Esophagus muscularis mucosa (tissue), 4 donors: ENCODE data around the gene USP2. TPM values are rescaled to one million over a fixed set of nuclear protein-coding genes. Genes with fewer than 3 reads are reported as not detected.

Experiments
- DNase-seq: peaks from one replicate; pipeline ENCODE4 v3.0.0-alpha.2; 2017; ENCODE audit errors: extremely low spot score
- H3K27ac ChIP-seq, 4 donors: fragments of 200-600 bp; sonication (generic); replicated peaks in 1 of 4; 1 replicate in 3 of 4; 2 replicates in 1 of 4; pipeline ENCODE4 v1.5.1; 2016 to 2019; ENCODE audit warnings: mild to moderate bottlenecking in 1 of 4
- H3K27me3 ChIP-seq, 4 donors: fragments of 200-600 bp; sonication (generic); one replicate each; pipeline versions ENCODE4 v1.5.1 to v1.6.0; 2016 to 2019
- H3K36me3 ChIP-seq, 4 donors: fragments of 200-600 bp; sonication (generic); one replicate each; pipeline ENCODE4 v1.5.1; 2016 to 2019
- H3K4me1 ChIP-seq, 4 donors: fragments of 200-600 bp; sonication (generic); one replicate each; pipeline ENCODE4 v1.5.1; 2016 to 2019
- H3K4me3 ChIP-seq, 4 donors: fragments of 200-600 bp; sonication (generic); 1 replicate in 2 of 4; 2 replicates in 2 of 4; pipeline ENCODE4 v1.5.1; 2016 to 2019; ENCODE audit warnings: mild to moderate bottlenecking in 4 of 4, moderate library complexity in 1 of 4
- H3K9me3 ChIP-seq, 4 donors: fragments of 200-600 bp; sonication (generic); 1 replicate in 3 of 4; 2 replicates in 1 of 4; pipeline ENCODE4 v1.5.1; 2016 to 2019
- EP300 ChIP-seq: sonication (generic); formaldehyde crosslinking; IDR thresholded peaks from one replicate; pipeline ENCODE4 v1.6.1; 2017; ENCODE audit warnings: antibody characterized with exemption
- POLR2A ChIP-seq: fragments of 450-650 bp; IDR thresholded peaks from one replicate; pipeline ENCODE4 v1.6.1; 2017; ENCODE audit warnings: antibody characterized with exemption, moderate library complexity, mild to moderate bottlenecking, low read depth
- POLR2AphosphoS5 ChIP-seq, 2 donors: sonication (generic); formaldehyde crosslinking; IDR thresholded peaks; one replicate each; pipeline ENCODE4 v1.6.1; 2017; ENCODE audit warnings: antibody characterized with exemption in 2 of 2
- WGBS: methylation state at CpG from one replicate; pipeline ENCODE4 v1.1.5; 2018; 5-methylcytosine and 5-hydroxymethylcytosine counted together
- intact Hi-C: fragments of 100-400 bp; cut with DNase I; formaldehyde crosslinking; loops from one replicate; pipeline ENCODE4 v1.15.1; 2023
- total RNA-seq, 4 donors: library from RNA; depleted of rRNA; stranded (reverse); fragments of >200 nt; gene quantifications; one replicate each; pipeline versions ENCODE4 v1.1.0 to v1.2.1, GENCODE V29; 2016
- TF ChIP-seq, protein P1 (sequence below), 3 experiments: fragments of 200-600 bp in 2 of 3; fragments of 450-650 bp in 1 of 3; sonication (generic) in 2 of 3; IDR thresholded peaks; one replicate each; pipeline ENCODE4 v1.5.1; 2017 to 2019; ENCODE audit warnings: antibody characterized with exemption in 3 of 3, mild to moderate bottlenecking in 2 of 3, moderate library complexity in 1 of 3

The USP2 gene
- total RNA-seq, 4 donors from 2014 or later: 4.6 to 9.9 (median 6.1) TPM

DNA sequence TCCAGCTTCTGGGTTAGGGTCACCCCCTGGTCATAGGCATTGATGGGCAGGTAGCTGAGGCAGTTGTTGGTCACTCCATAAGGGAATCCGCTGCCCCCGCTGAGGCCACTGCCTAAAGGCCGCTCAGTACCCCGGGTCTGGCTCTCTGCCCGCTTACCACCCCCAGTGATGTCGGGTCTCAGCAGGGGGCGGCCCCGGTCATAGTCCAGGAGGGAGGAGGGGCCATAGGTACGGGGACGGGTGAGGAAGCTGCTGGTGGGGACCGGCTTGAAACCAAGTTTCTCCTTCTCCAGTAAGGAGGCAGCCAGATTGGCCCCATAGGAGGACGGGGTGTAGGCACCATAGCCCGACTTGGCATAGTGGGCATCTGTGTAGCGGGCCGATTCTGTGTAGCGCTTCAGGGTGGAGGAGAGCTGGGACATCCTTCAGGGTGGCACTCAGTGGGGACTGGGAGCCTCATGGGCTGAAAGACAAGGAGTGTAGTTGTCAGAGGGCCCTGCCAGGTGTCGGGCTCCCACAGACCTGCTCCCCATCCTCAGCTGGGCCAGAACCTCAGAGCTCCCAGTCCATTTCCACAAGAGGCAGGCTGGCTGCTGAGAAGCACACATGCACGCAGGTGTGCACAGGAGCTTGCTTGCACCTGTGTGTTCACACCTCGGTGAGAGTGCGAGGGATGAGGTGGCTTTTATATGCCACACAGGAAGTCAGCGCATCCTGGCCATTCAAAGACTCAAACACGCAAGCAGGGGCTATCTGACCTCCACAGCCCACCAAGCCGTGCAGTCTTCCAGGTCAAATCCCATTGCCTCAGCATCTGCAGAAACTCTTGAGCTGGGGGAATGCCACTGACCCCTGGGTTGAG is 8.2 kb downstream of the USP2 start:
- Histone ChIP-seq H3K9me3 (no peaks in the 10 kb centered on the region), H3K27ac (peak overlapping the region in 3 of 4 donors; percentile 83 to 93 (median 89)), H3K4me3 (no peak overlapping the region), H3K36me3 (peaks cover 0 to 4% (median 0%) of the 10 kb centered on the region in 4 donors), H3K4me1 (peaks cover 80 to 94% (median 88%) of the 10 kb centered on the region in 4 donors), H3K27me3 (no peaks in the 10 kb centered on the region)
- intact Hi-C loops: no loop called here
- TF ChIP-seq, protein P1, sequence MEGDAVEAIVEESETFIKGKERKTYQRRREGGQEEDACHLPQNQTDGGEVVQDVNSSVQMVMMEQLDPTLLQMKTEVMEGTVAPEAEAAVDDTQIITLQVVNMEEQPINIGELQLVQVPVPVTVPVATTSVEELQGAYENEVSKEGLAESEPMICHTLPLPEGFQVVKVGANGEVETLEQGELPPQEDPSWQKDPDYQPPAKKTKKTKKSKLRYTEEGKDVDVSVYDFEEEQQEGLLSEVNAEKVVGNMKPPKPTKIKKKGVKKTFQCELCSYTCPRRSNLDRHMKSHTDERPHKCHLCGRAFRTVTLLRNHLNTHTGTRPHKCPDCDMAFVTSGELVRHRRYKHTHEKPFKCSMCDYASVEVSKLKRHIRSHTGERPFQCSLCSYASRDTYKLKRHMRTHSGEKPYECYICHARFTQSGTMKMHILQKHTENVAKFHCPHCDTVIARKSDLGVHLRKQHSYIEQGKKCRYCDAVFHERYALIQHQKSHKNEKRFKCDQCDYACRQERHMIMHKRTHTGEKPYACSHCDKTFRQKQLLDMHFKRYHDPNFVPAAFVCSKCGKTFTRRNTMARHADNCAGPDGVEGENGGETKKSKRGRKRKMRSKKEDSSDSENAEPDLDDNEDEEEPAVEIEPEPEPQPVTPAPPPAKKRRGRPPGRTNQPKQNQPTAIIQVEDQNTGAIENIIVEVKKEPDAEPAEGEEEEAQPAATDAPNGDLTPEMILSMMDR (IDR thresholded peaks at IDR 0.05): no peak
- TF ChIP-seq POLR2A (no peak), POLR2AphosphoS5 (IDR thresholded peaks at IDR 0.05) (no peak), EP300 (no peak)
- WGBS: 78% methylated on average over 15 of the region's 23 CpGs
- DNase-seq: no peak

DNA sequence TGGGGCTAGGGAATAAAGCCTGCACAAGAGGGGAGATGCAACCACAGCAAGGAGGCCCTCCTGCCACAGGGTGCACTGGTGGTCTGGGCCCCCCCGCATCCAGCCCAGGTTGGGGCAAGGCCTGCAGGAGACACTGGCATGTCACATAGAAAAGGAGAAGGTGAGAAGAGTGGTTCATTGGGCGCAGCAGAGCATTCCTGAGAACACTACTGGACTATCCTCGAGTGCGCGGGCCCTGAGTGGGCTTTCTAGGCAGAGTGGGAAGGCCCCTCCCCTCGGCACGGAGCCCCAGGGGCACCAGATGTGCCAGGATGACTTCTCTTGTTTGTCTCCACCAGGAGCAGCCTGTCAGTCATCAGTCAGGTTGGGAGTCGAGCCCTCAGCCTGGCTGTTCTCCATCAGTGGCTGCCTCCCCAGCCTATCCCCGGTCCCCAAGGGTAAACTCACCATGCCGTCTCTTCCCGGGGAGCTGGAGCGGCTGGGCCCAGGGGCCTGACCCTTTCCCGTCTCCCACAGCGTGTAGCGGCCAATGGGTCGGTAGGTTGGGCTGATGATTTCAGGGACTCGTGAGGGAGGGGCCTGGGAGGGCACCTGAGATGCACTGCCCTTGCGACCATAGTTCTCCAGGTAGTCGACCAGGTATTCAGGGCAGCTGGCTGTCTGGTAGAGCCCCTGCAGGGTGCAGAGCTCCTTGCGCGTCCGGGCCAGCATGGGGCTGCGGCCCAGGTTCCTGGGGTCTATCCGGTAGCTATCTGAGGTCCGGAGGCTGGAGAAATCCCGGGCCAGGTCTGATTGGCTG is 9.0 kb downstream of the USP2 start:
- no peak overlapping the region for H3K4me3 ChIP-seq
- H3K27ac ChIP-seq: peak overlapping the region; percentile 91 to 95 (median 94)
- peaks cover 0 to 4% (median 0%) of the 10 kb centered on the region in 4 donors for H3K36me3 ChIP-seq
- no peaks in the 10 kb centered on the region for H3K27me3 ChIP-seq
- no peaks in the 10 kb centered on the region for H3K9me3 ChIP-seq
- intact Hi-C loops: no loop called here
- 100% methylated on average over 2 of the region's 26 CpGs for WGBS
- H3K4me1 ChIP-seq: peaks cover 89 to 100% (median 93%) of the 10 kb centered on the region in 4 donors
- DNase-seq: no peak
- TF ChIP-seq EP300 (no peak), POLR2A (no peak), POLR2AphosphoS5 (IDR thresholded peaks at IDR 0.05) (no peak)
- TF ChIP-seq, protein P1 (IDR thresholded peaks at IDR 0.05): no peak

- H3K9me3 ChIP-seq: no peaks in the 10 kb centered on the region
- WGBS: 62% methylated on average over 8 of the region's 8 CpGs
- no peak for DNase-seq
- H3K4me1 ChIP-seq: peaks cover 91 to 100% (median 96%) of the 10 kb centered on the region in 4 donors
- intact Hi-C loops: no loop called here
- H3K36me3 ChIP-seq: peaks cover 0 to 4% (median 0%) of the 10 kb centered on the region in 4 donors
- no peaks in the 10 kb centered on the region for H3K27me3 ChIP-seq
- no peak overlapping the region for H3K4me3 ChIP-seq
- TF ChIP-seq, protein P1 (IDR thresholded peaks at IDR 0.05): peak; percentile 27 to 50 (median 40)
- TF ChIP-seq POLR2A (no peak), EP300 (no peak), POLR2AphosphoS5 (IDR thresholded peaks at IDR 0.05) (peak in 1 of 2 donors; percentile 53)
- H3K27ac ChIP-seq: peak overlapping the region; percentile 91 to 95 (median 94)
Measured at GRCh38 chr11:119371778-119372182, 9.7 kb downstream of the USP2 start.

GRCh38 chr11:119371067-119371601 is 10.4 kb downstream of the USP2 start:
- H3K9me3 ChIP-seq: no peaks in the 10 kb centered on the region

More at GRCh38 chr11:119371067-119371601, 10.4 kb downstream of the USP2 start:
- WGBS: 79% methylated on average over 2 of the region's 8 CpGs
- intact Hi-C loops: no loop called here
- H3K36me3 ChIP-seq: peaks cover 0 to 4% (median 0%) of the 10 kb centered on the region in 4 donors
- no peaks in the 10 kb centered on the region for H3K27me3 ChIP-seq
- H3K4me3 ChIP-seq: no peak overlapping the region
- peaks cover 91 to 100% (median 95%) of the 10 kb centered on the region in 4 donors for H3K4me1 ChIP-seq
- peak overlapping the region; percentile 91 to 95 (median 94) for H3K27ac ChIP-seq
- TF ChIP-seq EP300 (no peak), POLR2A (no peak)
- TF ChIP-seq, protein P1 (IDR thresholded peaks at IDR 0.05): no peak
- DNase-seq: no peak
